CD4-positive, alpha-beta T cell treated with Interleukin-17A for 4 hours (primary cell): Measurements from ENCODE around the gene SIK2.

Source experiments
- DNase-seq: peaks from one replicate; pipeline ENCODE4 v3.0.0-alpha.2; 2020; ENCODE audit warnings: mixed read lengths

The SIK2 gene

GRCh38 chr11:111660822-111661221, 58.6 kb downstream of the SIK2 start:
- DNase-seq, result no peak

DNA sequence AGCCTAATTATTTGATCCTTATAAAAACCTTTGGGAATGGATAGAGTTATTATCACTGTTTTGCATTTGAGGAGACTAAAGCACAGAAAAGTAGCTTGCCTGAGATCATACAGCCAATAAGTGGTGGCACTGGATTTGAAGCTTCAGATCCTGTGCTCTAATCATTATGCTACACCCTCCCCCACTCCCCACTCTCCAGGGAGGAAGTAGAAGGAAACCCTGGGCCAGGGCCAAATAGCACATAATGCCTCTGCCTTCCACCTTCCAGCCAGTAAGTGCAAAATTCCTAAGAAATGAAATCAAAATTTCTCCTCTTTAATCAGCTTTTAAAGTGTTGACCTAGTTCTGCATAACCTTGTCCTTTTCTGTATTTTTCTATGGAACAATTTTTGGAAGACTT, 61.6 kb downstream of the SIK2 start:
- no peak for DNase-seq

DNA sequence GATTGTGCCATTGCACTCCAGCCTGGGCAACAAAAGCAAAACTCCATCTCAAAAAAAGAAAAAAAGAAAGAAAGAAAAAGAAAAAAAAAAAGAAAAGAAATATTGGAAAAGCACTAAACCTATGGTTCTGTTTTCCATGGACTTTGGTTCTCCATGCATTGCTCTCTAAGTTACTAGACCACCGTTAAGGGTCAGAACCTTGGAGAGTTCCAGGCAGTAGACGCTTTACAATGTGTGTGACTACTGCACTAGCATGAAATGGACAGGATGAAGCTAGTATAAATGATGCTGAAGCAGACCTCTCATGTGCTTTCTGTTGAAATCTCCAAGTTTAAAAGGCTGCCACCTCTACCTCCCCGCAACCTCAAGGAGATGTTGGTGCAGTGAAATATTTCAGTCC, 63.5 kb downstream of the SIK2 start:
- peak; percentile 4 for DNase-seq

DNA sequence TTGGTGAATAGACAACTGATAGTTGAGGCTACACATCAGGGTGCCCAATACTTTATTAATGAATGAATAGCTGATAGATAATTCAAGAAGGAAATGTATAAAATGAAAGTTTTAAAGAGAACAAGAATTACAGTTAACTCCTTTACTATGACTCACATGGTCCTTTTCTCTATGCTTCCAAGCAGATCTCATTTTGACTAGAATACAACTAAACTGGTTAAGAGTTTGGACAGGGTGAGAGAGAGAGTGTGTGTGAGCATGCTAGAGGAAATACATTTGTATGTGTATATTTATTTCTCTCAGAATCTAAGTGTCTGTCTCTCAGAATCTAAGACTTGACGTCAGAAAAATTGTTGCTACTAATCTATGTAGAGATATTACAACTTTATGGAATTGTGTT, 66.7 kb downstream of the SIK2 start:
- DNase-seq, result no peak

GRCh38 chr11:111671383-111671782, 69.1 kb downstream of the SIK2 start:
- DNase-seq, result no peak

DNA sequence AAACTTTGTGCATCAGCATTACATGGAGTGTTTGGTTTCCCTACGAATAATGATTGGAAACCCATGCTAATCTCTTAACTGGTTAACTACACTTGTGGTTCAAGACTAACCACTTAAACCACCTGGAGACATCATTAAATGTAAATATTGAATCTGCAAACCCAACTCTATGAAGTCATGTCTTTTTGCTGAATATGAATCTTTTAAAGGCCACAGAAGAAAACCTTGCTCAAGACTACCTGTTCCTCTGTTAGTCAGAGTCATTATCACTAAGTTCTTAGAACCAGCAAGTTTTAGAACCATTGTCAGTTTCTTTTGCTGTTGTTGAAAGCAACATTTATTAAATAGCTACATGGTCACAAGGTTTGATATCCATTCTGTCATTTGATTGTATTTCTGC, 70.7 kb downstream of the SIK2 start:
- no peak for DNase-seq

GRCh38 chr11:111674941-111675340, 72.7 kb downstream of the SIK2 start:
- no peak for DNase-seq

DNA sequence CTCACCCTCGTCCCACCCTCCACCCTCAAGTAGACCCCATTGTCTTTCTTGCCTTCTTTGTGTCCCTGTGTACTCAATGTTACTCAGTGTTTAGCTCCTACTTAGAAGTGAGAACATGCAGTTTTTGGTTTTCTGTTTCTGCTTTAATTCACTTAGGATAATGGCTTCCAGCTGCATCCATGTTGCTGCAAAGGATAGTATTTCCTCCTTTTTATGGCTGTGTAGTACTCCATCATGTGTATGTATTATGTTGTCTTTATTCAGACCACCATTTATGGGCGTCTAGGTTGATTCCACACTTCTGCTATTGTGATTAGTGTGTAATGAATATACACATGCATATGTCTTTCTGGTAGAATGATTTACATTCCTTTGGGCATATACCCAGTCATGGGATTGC, 73.6 kb downstream of the SIK2 start:
- no peak for DNase-seq

- DNase-seq, result no peak
Measured at GRCh38 chr11:111676878-111677585, 74.8 kb downstream of the SIK2 start.

GRCh38 chr11:111680486-111681175, 78.4 kb downstream of the SIK2 start:
- DNase-seq, result no peak

DNA sequence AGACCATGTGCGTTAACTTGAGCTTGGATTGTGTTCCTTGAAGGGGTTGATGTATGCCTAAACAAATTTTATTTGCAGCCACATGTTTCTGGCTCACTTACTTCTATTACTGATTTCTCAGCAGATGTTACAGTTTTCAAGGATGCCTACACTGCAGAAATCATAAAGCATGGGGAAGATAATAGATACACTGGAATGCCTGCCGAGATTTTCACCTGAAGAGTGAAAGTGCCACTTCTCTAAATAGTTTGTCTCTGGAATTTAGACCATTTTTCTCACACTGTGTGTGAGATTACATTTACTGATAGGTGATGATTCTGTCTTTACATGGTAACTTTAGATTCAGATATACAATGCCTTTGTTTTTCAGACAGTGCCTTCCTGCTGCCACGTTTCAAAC, 81.6 kb downstream of the SIK2 start:
- no peak for DNase-seq

DNA sequence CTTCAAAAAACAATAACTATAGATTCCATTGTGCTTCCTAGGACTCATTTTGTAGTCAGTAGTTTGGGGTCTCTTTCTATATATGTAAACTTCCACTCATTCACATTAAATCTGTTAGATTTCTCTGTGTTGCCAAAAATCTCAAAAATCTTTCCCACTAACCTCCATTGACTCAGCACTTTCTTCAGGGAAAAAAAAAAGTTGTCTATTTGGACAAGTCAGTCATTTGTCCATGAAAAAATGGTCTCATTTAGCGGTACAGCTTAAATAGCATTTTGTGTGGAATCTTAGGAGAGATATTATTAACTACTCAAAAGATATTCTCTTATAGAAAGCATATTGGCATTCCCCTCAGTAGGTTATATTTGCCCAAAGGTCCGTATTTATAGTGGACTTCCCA, 82.0 kb downstream of the SIK2 start:
- no peak for DNase-seq

GRCh38 chr11:111688013-111688412, 85.8 kb downstream of the SIK2 start:
- DNase-seq, result no peak

DNA sequence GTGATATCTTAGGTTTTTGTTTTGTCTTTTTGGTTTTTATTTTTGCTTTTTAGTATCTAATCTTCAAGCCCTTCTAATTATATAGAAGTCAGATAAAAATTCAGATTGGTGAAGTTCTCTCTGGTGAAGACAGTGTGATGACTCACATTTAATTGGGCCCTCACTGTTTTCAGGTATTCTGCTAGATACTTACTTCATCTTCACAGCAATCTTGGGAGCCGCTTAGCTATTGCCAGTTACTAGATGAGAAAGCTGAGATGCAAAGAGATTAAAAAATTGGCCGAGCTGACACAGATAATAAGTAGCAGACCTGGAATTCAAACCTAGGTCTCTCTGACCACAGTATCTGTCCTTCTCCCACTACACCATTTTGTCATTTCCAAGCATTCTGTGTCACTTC, 88.9 kb downstream of the SIK2 start:
- DNase-seq, result no peak

- no peak for DNase-seq
Measured at GRCh38 chr11:111691741-111692140, 89.5 kb downstream of the SIK2 start.

DNA sequence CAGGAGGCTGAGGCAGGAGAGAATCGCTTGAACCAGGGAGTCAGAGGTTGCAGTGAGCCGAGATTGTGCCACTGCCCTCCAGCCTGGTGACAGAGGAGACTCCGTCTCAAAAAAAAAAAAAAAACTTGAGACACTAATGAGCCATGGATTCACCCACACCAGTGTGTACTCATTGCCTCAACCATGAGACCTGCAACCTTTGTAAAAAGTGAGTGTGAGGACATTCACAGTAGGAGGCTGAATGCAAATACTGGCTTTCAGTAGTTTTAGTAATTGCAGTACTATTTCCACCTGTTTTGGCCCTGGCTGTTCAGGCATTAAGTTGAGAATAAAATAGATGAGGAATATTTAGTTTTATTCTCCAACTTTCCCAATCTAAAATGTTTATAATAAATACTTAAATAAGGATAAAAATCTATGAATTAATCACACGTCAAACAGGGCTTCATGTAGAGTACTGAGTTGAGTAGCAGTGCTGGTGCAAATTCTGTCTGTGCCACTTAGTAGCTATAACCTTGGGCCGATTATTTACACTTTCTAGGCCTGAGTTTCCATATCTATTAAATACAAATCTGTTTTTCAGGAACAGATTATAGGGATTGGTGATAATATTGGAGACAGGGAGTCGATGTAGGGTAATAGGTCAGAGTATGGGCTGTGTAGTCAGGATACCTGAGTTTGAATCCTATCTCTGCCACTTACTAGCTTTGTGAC, 91.1 kb downstream of the SIK2 start:
- DNase-seq, result no peak

DNA sequence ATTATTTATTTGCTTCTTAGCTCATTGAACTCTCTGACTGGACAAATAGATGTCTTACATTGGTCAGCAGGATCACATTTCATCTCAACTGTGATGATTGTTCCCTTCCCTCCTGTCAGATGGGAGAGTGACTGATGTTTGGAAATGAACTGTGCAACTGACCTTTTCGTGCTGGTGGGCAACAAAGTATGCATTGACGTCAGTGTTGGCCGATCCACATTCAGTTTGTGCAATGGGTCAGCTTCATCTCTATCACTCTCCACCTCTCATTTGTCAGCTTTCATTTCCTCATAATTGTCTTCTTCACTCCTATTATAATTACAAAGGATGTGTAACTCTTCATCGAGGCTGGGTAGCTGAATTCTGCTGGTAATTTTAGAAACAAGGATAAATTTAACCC, 92.6 kb downstream of the SIK2 start:
- DNase-seq, result no peak

DNA sequence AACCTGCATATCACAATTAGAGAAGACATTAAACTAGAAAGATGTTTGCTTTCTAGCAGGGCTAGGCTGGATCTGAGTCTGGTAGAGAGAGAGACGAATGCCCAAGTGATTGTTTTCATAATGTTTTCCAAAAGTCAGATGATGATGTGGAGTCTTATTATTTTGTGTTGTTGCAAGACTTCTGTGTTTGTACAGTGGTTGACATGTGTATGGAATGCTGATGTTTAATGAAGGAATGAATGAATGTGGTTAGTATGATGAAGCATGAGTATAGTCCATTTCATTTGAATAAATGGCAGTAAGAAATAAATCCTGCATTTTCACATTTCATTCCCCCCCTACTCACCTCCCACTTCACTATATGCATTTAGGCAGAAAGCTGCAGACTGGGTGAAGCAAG, 94.3 kb downstream of the SIK2 start:
- no peak for DNase-seq

- no peak for DNase-seq
Measured at GRCh38 chr11:111697933-111698371, 95.7 kb downstream of the SIK2 start.

- DNase-seq, result no peak
Measured at GRCh38 chr11:111698852-111699559, 96.8 kb downstream of the SIK2 start.

- DNase-seq, result no peak
Measured at GRCh38 chr11:111699579-111700156, 97.4 kb downstream of the SIK2 start.

GRCh38 chr11:111700162-111700561, 97.9 kb downstream of the SIK2 start:
- no peak for DNase-seq

DNA sequence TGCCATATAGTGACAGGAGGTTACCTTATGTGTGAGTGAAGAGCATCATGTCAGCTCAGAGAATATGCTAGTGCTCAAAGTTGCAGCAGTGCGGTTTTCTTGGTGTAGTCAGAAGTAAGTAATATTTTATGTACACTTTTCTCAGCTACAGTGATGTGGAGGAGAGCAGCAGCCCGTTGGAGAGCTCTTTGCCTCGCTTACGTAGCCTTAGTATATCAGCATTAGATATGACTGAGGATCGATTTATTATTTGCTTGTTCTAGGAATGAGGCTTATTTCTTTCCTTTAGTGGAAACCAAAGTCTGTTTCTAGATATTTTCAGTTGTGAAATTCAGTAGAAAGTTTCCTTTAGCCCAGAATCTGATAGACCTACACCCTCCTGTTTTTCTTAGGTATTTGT, 100.4 kb downstream of the SIK2 start:
- DNase-seq, result no peak
